ENCODE measurements around the gene CTNNAL1.
A peak's percentile ranks its signal among the peaks of the same experiment; 100 is the strongest.

The CTNNAL1 gene

DNA sequence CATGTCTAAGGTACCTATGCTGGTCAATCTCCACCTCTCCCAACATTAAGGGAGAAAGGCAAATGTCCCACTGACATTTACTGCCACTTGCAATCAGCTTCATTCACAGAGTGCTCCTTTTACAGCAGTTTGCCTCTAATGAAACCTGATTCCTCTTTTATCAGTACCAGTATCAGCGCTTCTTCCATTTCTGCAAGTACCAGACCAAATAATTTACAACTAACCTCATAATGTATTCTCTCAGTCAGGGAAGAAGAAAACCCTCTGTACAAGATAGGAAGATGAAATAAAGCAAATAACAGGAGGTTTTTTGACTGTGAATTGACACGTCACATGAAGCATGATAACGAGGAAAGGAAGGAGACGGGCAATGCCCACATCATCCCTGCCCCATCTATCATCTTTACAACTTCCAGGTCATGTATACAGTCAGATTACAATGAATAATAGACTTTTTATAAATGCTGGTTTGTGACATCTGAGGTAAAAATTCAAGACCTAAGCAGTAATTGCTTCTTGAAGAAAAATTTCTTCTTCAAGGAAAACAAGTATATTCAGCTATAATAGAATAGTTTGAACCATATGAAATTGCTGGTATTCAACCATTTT lies 57.2 kb downstream of the CTNNAL1 start (continued):
- TF ChIP-seq ZNF692 (tag by site-specific recombination; IDR thresholded peaks at IDR 0.05) (no peak), ZNF629 (tag by site-specific recombination; IDR thresholded peaks at IDR 0.05) (peak; percentile 65), PRDM4 (tag by site-specific recombination; IDR thresholded peaks at IDR 0.05) (0 out of 2 replicates have a peak, but pooled peaks have one; percentile 35), PRDM1 (tag by site-specific recombination; IDR thresholded peaks at IDR 0.05) (0 out of 2 replicates have a peak, but pooled peaks have one; percentile 33), SP7 (tag by site-specific recombination; IDR thresholded peaks at IDR 0.05) (peak; percentile 76), ZNF707 (tag by site-specific recombination; IDR thresholded peaks at IDR 0.05) (no peak), ZNF140 (tag by site-specific recombination; IDR thresholded peaks at IDR 0.05) (no peak), KLF8 (tag by site-specific recombination; IDR thresholded peaks at IDR 0.05) (0 out of 2 replicates have a peak, but pooled peaks have one; percentile 30), ZNF664 (tag by site-specific recombination; IDR thresholded peaks at IDR 0.05) (no peak), GLI2 (tag by site-specific recombination; IDR thresholded peaks at IDR 0.05; ENCODE audit: borderline replicate concordance, low read depth) (no peak), ZSCAN16 (tag by site-specific recombination; IDR thresholded peaks at IDR 0.05) (no peak), KLF10 (tag by site-specific recombination; IDR thresholded peaks at IDR 0.05) (no peak), ZNF248 (tag by site-specific recombination; IDR thresholded peaks at IDR 0.05) (no peak), ZNF19 (tag by site-specific recombination; IDR thresholded peaks at IDR 0.05; ENCODE audit: low read depth) (no peak), ZNF555 (tag by site-specific recombination; conservative IDR thresholded peaks at IDR 0.05) (no peak), ZNF530 (tag by site-specific recombination; IDR thresholded peaks at IDR 0.05; ENCODE audit: low read depth) (no peak), ZFHX2 (tag by site-specific recombination; conservative IDR thresholded peaks at IDR 0.05) (no peak), KLF1 (tag by site-specific recombination; IDR thresholded peaks at IDR 0.05) (no peak), ZNF600 (tag by site-specific recombination; IDR thresholded peaks at IDR 0.05) (0 out of 2 replicates have a peak, but pooled peaks have one; percentile 32), ZNF292 (tag by site-specific recombination; IDR thresholded peaks at IDR 0.05; ENCODE audit: borderline replicate concordance, low read depth) (no peak), TRIM28 (IDR thresholded peaks at IDR 0.05; ENCODE audit: borderline replicate concordance, low read length) (peak; percentile 67; the same call in 1 of the 2 replicates), ZNF366 (tag by site-specific recombination; conservative IDR thresholded peaks at IDR 0.05) (peak; percentile 30; the same call in 1 of the 2 replicates), ZNF335 (tag by site-specific recombination; conservative IDR thresholded peaks at IDR 0.05) (no peak), ZSCAN23 (tag by site-specific recombination; IDR thresholded peaks at IDR 0.05) (no peak), TCF7L2 (IDR thresholded peaks at IDR 0.05; ENCODE audit: borderline replicate concordance, low read depth, low read length) (peak; percentile 43; the same call in 1 of the 2 replicates), ZNF843 (tag by site-specific recombination; IDR thresholded peaks at IDR 0.05) (peak; percentile 80)
- TF ChIP-seq, protein P1, sequence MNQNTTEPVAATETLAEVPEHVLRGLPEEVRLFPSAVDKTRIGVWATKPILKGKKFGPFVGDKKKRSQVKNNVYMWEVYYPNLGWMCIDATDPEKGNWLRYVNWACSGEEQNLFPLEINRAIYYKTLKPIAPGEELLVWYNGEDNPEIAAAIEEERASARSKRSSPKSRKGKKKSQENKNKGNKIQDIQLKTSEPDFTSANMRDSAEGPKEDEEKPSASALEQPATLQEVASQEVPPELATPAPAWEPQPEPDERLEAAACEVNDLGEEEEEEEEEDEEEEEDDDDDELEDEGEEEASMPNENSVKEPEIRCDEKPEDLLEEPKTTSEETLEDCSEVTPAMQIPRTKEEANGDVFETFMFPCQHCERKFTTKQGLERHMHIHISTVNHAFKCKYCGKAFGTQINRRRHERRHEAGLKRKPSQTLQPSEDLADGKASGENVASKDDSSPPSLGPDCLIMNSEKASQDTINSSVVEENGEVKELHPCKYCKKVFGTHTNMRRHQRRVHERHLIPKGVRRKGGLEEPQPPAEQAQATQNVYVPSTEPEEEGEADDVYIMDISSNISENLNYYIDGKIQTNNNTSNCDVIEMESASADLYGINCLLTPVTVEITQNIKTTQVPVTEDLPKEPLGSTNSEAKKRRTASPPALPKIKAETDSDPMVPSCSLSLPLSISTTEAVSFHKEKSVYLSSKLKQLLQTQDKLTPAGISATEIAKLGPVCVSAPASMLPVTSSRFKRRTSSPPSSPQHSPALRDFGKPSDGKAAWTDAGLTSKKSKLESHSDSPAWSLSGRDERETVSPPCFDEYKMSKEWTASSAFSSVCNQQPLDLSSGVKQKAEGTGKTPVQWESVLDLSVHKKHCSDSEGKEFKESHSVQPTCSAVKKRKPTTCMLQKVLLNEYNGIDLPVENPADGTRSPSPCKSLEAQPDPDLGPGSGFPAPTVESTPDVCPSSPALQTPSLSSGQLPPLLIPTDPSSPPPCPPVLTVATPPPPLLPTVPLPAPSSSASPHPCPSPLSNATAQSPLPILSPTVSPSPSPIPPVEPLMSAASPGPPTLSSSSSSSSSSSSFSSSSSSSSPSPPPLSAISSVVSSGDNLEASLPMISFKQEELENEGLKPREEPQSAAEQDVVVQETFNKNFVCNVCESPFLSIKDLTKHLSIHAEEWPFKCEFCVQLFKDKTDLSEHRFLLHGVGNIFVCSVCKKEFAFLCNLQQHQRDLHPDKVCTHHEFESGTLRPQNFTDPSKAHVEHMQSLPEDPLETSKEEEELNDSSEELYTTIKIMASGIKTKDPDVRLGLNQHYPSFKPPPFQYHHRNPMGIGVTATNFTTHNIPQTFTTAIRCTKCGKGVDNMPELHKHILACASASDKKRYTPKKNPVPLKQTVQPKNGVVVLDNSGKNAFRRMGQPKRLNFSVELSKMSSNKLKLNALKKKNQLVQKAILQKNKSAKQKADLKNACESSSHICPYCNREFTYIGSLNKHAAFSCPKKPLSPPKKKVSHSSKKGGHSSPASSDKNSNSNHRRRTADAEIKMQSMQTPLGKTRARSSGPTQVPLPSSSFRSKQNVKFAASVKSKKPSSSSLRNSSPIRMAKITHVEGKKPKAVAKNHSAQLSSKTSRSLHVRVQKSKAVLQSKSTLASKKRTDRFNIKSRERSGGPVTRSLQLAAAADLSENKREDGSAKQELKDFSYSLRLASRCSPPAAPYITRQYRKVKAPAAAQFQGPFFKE (tag by site-specific recombination; IDR thresholded peaks at IDR 0.05; ENCODE audit: borderline replicate concordance): no peak
- TF ChIP-seq, protein P2, sequence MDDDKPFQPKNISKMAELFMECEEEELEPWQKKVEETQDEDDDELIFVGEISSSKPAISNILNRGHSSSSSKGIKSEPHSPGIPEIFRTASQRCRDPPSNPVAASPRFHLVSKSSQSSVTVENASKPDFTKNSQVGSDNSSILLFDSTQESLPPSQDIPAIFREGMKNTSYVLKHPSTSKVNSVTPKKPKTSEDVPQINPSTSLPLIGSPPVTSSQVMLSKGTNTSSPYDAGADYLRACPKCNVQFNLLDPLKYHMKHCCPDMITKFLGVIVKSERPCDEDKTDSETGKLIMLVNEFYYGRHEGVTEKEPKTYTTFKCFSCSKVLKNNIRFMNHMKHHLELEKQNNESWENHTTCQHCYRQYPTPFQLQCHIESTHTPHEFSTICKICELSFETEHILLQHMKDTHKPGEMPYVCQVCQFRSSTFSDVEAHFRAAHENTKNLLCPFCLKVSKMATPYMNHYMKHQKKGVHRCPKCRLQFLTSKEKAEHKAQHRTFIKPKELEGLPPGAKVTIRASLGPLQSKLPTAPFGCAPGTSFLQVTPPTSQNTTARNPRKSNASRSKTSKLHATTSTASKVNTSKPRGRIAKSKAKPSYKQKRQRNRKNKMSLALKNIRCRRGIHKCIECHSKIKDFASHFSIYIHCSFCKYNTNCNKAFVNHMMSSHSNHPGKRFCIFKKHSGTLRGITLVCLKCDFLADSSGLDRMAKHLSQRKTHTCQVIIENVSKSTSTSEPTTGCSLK (tag by site-specific recombination; IDR thresholded peaks at IDR 0.05): no peak
- TF ChIP-seq, protein P3, sequence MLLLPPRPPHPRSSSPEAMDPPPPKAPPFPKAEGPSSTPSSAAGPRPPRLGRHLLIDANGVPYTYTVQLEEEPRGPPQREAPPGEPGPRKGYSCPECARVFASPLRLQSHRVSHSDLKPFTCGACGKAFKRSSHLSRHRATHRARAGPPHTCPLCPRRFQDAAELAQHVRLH (tag by site-specific recombination; IDR thresholded peaks at IDR 0.05): no peak
